ENCODE results near the gene CCDC81. TPM values are rescaled to one million over a fixed set of nuclear protein-coding genes. Genes with fewer than 3 reads are reported as not detected.

The CCDC81 gene
- total RNA-seq, result under 1 TPM; 0.50 to 0.51 TPM

GRCh38 chr11:86374586-86374985, at the start of gene CCDC81:
TSS of gene CCDC81 (plus strand) at chr11:86374887. CDS start at chr11:86375164, 277 bp downstream.

Other genes with a start within 250 kb of the CCDC81 start
- 10 to 100 TPM; 37.8 to 38.8 TPM for gene EED, start 130.1 kb upstream of the CCDC81 start, total RNA-seq
- 10 to 100 TPM; 34.1 to 36.3 TPM for gene HIKESHI, start 72.6 kb upstream of the CCDC81 start, total RNA-seq